H1 (cell line): ENCODE results near the gene BSCL2. TPM values are rescaled to one million over a fixed set of nuclear protein-coding genes. Genes with fewer than 3 reads are reported as not detected.

Experiments used
- CTCF ChIA-PET: fragments of 300-600 bp; sonication (Branson Sonifier 250); formaldehyde crosslinking; loops from one replicate; lab custom pipeline; 2021; ENCODE audit not compliant: partially characterized antibody; lab: Charles Lee
- POLR2A ChIA-PET: fragments of 300-600 bp; sonication (Branson Sonifier 250); formaldehyde crosslinking; loops from one replicate; lab custom pipeline; 2021; ENCODE audit warnings: inconsistent platforms; ENCODE audit not compliant: partially characterized antibody; lab: Charles Lee
- DNase-seq, 2 experiments: peaks; one replicate each; pipeline versions ENCODE4 v3.0.0 to v3.0.0-alpha.2; 2010 to 2022; ENCODE audit warnings: low spot score in 2 of 2, low read depth in 1 of 2, mixed read lengths in 1 of 2
- FAIRE-seq: peaks from 2 replicates; lab custom pipeline; 2011; peaks lifted over from hg19 to GRCh38; lab: Jason Lieb, UNC
- H2AFZ ChIP-seq: 2 replicates; pipeline ENCODE4 v1.8.1; 2012; ENCODE audit warnings: low read length, inconsistent platforms
- H2AK5ac ChIP-seq: 2 replicates; pipeline ENCODE4 v1.6.1; 2013; ENCODE audit warnings: low read depth, low read length
- H2BK120ac ChIP-seq: replicated peaks from 2 replicates; pipeline ENCODE3; 2013; ENCODE audit warnings: low read depth, low read length, inconsistent platforms
- H2BK12ac ChIP-seq: 2 replicates; pipeline ENCODE4 v1.6.1; 2013; ENCODE audit warnings: low read depth, low read length
- H2BK15ac ChIP-seq: 2 replicates; pipeline ENCODE4 v1.6.1; 2013; ENCODE audit warnings: low read length
- H2BK20ac ChIP-seq: 2 replicates; pipeline ENCODE4 v1.6.1; 2013; ENCODE audit warnings: low read length
- H2BK5ac ChIP-seq: 2 replicates; pipeline ENCODE4 v1.6.1; 2013; ENCODE audit warnings: low read depth, low read length
- H3K14ac ChIP-seq: 2 replicates; pipeline ENCODE4 v1.6.1; 2013; ENCODE audit warnings: inconsistent platforms; ENCODE audit not compliant: insufficient read length
- H3K18ac ChIP-seq: 2 replicates; pipeline ENCODE4 v1.6.1; 2013; ENCODE audit warnings: low read length; ENCODE audit errors: extremely low read depth
- H3K23ac ChIP-seq: 2 replicates; pipeline ENCODE4 v1.6.1; 2013; ENCODE audit warnings: inconsistent platforms; ENCODE audit not compliant: insufficient read length
- H3K23me2 ChIP-seq: 2 replicates; pipeline ENCODE4 v1.6.1; 2013; ENCODE audit warnings: low read depth, low read length
- H3K27ac ChIP-seq: 2 replicates; pipeline ENCODE4 v1.6.1; 2011; ENCODE audit warnings: low read depth, low read length, inconsistent platforms
- H3K27me3 ChIP-seq, 4 experiments: replicated peaks in 1 of 4; 1 replicate in 1 of 4; 2 replicates in 3 of 4; pipeline versions ENCODE4 v1.6.1 to v1.8.1; 2011 to 2013; ENCODE audit warnings: low read length in 3 of 4, mild to moderate bottlenecking in 3 of 4, inconsistent platforms in 2 of 4, mixed read lengths in 2 of 4, moderate library complexity in 1 of 4; ENCODE audit not compliant: control insufficient read depth in 3 of 4, insufficient read depth in 3 of 4; ENCODE audit errors: extremely low read depth in 1 of 4
- H3K36me3 ChIP-seq, 4 experiments: 2 replicates each; pipeline versions ENCODE4 v1.6.1 to v1.8.1; 2011 to 2013; ENCODE audit warnings: mild to moderate bottlenecking in 4 of 4, low read length in 3 of 4, moderate library complexity in 2 of 4, control low read depth in 1 of 4, inconsistent platforms in 1 of 4; ENCODE audit not compliant: insufficient read depth in 4 of 4, control insufficient read depth in 2 of 4
- H3K4ac ChIP-seq: replicated peaks from 2 replicates; pipeline ENCODE3; 2013; ENCODE audit warnings: low read length, low read depth, mixed read lengths, inconsistent platforms; ENCODE audit not compliant: insufficient read length
- H3K4me1 ChIP-seq, 4 experiments: replicated peaks in 1 of 4; 1 replicate in 1 of 4; 2 replicates in 3 of 4; pipeline versions ENCODE4 v1.6.1 to v1.8.1; 2011 to 2013; ENCODE audit warnings: low read length in 3 of 4, inconsistent platforms in 2 of 4, mixed read lengths in 1 of 4; ENCODE audit not compliant: insufficient read depth in 4 of 4, control insufficient read depth in 3 of 4
- H3K4me2 ChIP-seq, 2 experiments: 2 replicates each; pipeline versions ENCODE4 v1.6.1 to v1.8.1; 2011 to 2013; ENCODE audit warnings: low read depth in 2 of 2, low read length in 2 of 2, control low read depth in 1 of 2, inconsistent platforms in 1 of 2, mild to moderate bottlenecking in 1 of 2; ENCODE audit not compliant: insufficient read depth in 1 of 2
- H3K4me3 ChIP-seq, 4 experiments: fragments of 200-600, 300-600 bp in 1 of 4; sonication (generic), shearing (Covaris generic), sonication (Bioruptor Twin) in 1 of 4; 2 replicates each; pipeline versions ENCODE4 v1.5.1 to v1.8.1; 2011 to 2016; ENCODE audit warnings: low read length in 4 of 4, low read depth in 3 of 4, control low read depth in 2 of 4, inconsistent platforms in 2 of 4, mild to moderate bottlenecking in 2 of 4, mixed read lengths in 1 of 4, moderate library complexity in 1 of 4; ENCODE audit not compliant: insufficient read depth in 2 of 4; ENCODE audit errors: extremely low read depth in 1 of 4
- H3K56ac ChIP-seq: replicated peaks from 2 replicates; pipeline ENCODE3; 2013; ENCODE audit warnings: low read depth, mild to moderate bottlenecking, mixed read lengths, low read length, inconsistent platforms; ENCODE audit not compliant: insufficient read length
- H3K79me1 ChIP-seq: 2 replicates; pipeline ENCODE4 v1.6.1; 2013; ENCODE audit warnings: low read depth, low read length, control low read depth
- H3K79me2 ChIP-seq, 2 experiments: 2 replicates each; pipeline versions ENCODE4 v1.6.1 to v1.8.1; 2012 to 2013; ENCODE audit warnings: low read length in 2 of 2, mild to moderate bottlenecking in 2 of 2, inconsistent platforms in 1 of 2; ENCODE audit not compliant: insufficient read depth in 2 of 2, control insufficient read depth in 1 of 2
- H3K9ac ChIP-seq, 4 experiments: replicated peaks in 1 of 4; 1 replicate in 1 of 4; 2 replicates in 3 of 4; pipeline versions ENCODE4 v1.6.1 to v1.8.1; 2011 to 2013; ENCODE audit warnings: low read depth in 3 of 4, low read length in 3 of 4, control low read depth in 2 of 4, mild to moderate bottlenecking in 2 of 4, moderate library complexity in 2 of 4, inconsistent platforms in 1 of 4; ENCODE audit errors: extremely low read depth in 1 of 4
- H3K9me3 ChIP-seq, 2 experiments: 2 replicates each; pipeline versions ENCODE4 v1.6.1 to v1.8.1; 2012 to 2013; ENCODE audit warnings: mild to moderate bottlenecking in 2 of 2, moderate library complexity in 2 of 2, control low read depth in 1 of 2, inconsistent platforms in 1 of 2, low read depth in 1 of 2, low read length in 1 of 2, mixed read lengths in 1 of 2; ENCODE audit not compliant: insufficient read depth in 2 of 2
- H4K20me1 ChIP-seq, 2 experiments: replicated peaks in 1 of 2; 2 replicates each; pipeline versions ENCODE3 to v1.8.1; 2011 to 2013; ENCODE audit warnings: inconsistent platforms in 2 of 2, low read length in 2 of 2, mild to moderate bottlenecking in 1 of 2; ENCODE audit not compliant: insufficient read depth in 2 of 2, control insufficient read depth in 1 of 2
- H4K5ac ChIP-seq: 2 replicates; pipeline ENCODE4 v1.6.1; 2013; ENCODE audit warnings: low read length, low read depth, mixed read lengths, inconsistent platforms; ENCODE audit not compliant: insufficient read length
- H4K8ac ChIP-seq: 2 replicates; pipeline ENCODE4 v1.8.0; 2013; ENCODE audit warnings: mild to moderate bottlenecking, moderate library complexity, low read length, inconsistent platforms; ENCODE audit not compliant: insufficient read depth; ENCODE audit errors: extremely low read depth
- H4K91ac ChIP-seq: replicated peaks from 2 replicates; pipeline ENCODE3; 2013; ENCODE audit warnings: low read length, mixed read lengths, inconsistent platforms; ENCODE audit not compliant: insufficient read length
- CHD2 ChIP-seq: IDR thresholded peaks from 2 replicates; pipeline ENCODE4 v1.6.1; 2012; ENCODE audit warnings: low read length, improper control_type of control experiment
- HDAC2 ChIP-seq, 2 experiments: fragments of 300-600 bp in 1 of 2; sonication (generic) in 1 of 2; IDR thresholded peaks; 2 replicates each; pipeline ENCODE4 v1.6.1; 2011 to 2012; ENCODE audit warnings: low read depth in 2 of 2, low read length in 2 of 2, mild to moderate bottlenecking in 2 of 2, moderate library complexity in 2 of 2, borderline replicate concordance in 1 of 2, inconsistent platforms in 1 of 2
- KDM5A ChIP-seq: fragments of 200-600 bp; IDR thresholded peaks from 2 replicates; pipeline ENCODE4 v1.7.1; 2012; ENCODE audit warnings: mild to moderate bottlenecking, low read length, inconsistent platforms, mixed read lengths
- MAFK ChIP-seq: IDR thresholded peaks from 2 replicates; pipeline ENCODE4 v1.6.1; 2012; ENCODE audit warnings: low read depth, mild to moderate bottlenecking, improper control_type of control experiment, low read length
- NRF1 ChIP-seq: IDR thresholded peaks from 2 replicates; pipeline ENCODE4 v1.6.1; 2011; ENCODE audit warnings: mild to moderate bottlenecking, low read depth, low read length, improper control_type of control experiment
- TAF1 ChIP-seq: IDR thresholded peaks from 2 replicates; pipeline ENCODE4 v1.6.1; 2011; ENCODE audit warnings: mild to moderate bottlenecking, low read depth, low read length
- TEAD4 ChIP-seq: IDR thresholded peaks from 2 replicates; pipeline ENCODE4 v1.6.1; 2012; ENCODE audit warnings: low read depth, low read length, inconsistent platforms, mixed read lengths
- WGBS, 2 experiments: shearing (Covaris generic) in 1 of 2; methylation state at CpG; one replicate each; pipeline versions ENCODE4 v1.1.6 to v1.1.7; 2013 to 2015; ENCODE audit warnings: low lambda C conversion rate in 2 of 2, mixed read lengths in 2 of 2, inconsistent platforms in 1 of 2, low coverage in 1 of 2, missing lambda C conversion rate in 1 of 2; ENCODE audit not compliant: insufficient replicate concordance in 2 of 2, insufficient coverage in 1 of 2, insufficient read length in 1 of 2; ENCODE audit errors: extremely low coverage in 1 of 2, missing lambda C conversion rate in 1 of 2; 5-methylcytosine and 5-hydroxymethylcytosine counted together
- polyA plus RNA-seq, 7 experiments: library from polyadenylated mRNA; depleted of rRNA in 3 of 7; stranded (reverse) in 5 of 7; unstranded in 2 of 7; fragments of >200 nt in 5 of 7; fragments of 200-250 nt in 2 of 7; gene quantifications; 1 replicate in 5 of 7; 2 replicates in 1 of 7; 4 replicates in 1 of 7; pipeline versions ENCODE4 v1.2.1 to v1.2.3, GENCODE V29; 2011 to 2013; ENCODE audit warnings: missing spikeins in 2 of 7, mixed read lengths in 2 of 7
- total RNA-seq: library from RNA; stranded (reverse); fragmentation: NEBNext Ultra II Directional; extraction: Animal tissue kit (Norgen Biotek cat#: 25700); gene quantifications from 2 replicates; pipeline ENCODE4 v1.2.1, GENCODE V29; 2021
- TF ChIP-seq, protein P1 (sequence below): IDR thresholded peaks from 2 replicates; pipeline ENCODE4 v1.6.1; 2012; ENCODE audit warnings: low read length, inconsistent platforms

The BSCL2 gene
- total and polyA plus RNA-seq, 2 of the 8 experiments (the other 6 are each of a cell fraction or from before 2014, with no cell fraction given): 59.5 to 264 TPM

DNA sequence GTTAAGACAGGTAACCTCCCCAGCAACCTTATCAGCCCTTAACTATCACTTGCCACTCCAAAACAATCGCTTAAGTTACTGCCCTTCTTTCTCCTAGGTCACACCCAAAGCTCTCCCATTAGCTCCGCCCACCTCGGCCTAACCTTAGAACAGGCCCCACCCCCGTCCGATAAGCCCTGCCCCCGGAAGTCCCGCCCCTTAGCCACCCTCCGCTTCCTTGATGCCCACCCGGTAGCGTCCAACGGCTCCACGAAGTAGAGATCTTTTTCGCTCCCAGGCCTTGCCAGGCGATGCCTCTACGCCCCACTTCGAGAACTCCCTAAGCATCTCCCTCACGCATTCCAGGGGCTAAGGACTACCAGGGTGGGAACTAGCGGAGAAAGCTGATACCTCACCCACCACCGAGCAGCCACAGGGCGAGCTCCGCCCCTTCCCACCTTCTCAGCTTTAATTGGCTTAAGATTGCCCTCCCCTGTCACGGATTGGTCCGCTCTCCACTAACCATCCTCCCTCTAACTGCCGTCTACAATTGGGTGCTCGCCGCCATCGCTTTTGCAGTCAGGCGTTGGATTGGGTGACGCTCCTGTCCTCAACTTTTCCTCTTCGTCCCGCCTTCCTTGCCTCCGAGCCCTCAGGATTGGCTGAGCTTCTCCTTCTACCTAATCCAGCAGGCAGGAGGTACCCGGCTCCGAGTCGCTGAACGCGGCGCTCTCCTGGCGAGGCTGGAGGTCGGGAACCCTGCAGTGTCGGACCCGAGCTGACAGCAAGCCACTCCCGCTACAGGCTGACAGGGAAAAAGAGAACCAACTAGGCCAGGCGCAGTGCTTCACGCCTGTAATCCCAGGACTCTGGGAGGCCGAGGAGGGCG is 46.7 kb upstream of the BSCL2 start, which contains the start of gene ZBTB3:
Gene ZBTB3 (minus strand): TSS at position 425 of the 868 bp plus-strand sequence. CDS start 496 bp downstream, outside the sequence.
- peak within 1 kb of the TSS; percentile 96 for H2BK5ac ChIP-seq
- peak within 1 kb of the TSS; percentile 99 for H2AFZ ChIP-seq
- peak; percentile 90 for FAIRE-seq
- H3K4me2 ChIP-seq: peak within 1 kb of the TSS; percentile 63 to 82
- H4K91ac ChIP-seq: peak within 1 kb of the TSS; percentile 57
- H2BK12ac ChIP-seq: peak within 1 kb of the TSS; percentile 82; the same call in 1 of the 2 replicates
- H4K5ac ChIP-seq: peak within 1 kb of the TSS; percentile 98
- H3K27me3 ChIP-seq: no peaks in the 10 kb centered on the region
- H4K8ac ChIP-seq: peak within 1 kb of the TSS; percentile 98; the same call in 1 of the 2 replicates
- 3% methylated on average over 42 of the region's 47 CpGs; no CpG with 5 or more reads in 1 of the 2 experiments for WGBS, 2 experiments
- no peak within 1 kb of the TSS for H3K23ac ChIP-seq
- H3K18ac ChIP-seq: peak within 1 kb of the TSS; percentile 99
- H3K4me3 ChIP-seq: peak within 1 kb of the TSS; percentile 74 to 89 (median 82)
- no peak within 1 kb of the TSS for H2BK15ac ChIP-seq
- ChIA-PET POLR2A (interaction anchor here (0.7 to 16.9 kb wide), 32 partner anchors 8 to 180 kb away, joined by 3 to 192 read pairs (median 6); partner anchors contain the start of genes BSCL2, C11orf98, CSKMT and EEF1G), CTCF (interaction anchor here (0.6 to 5.4 kb wide), 14 partner anchors 8 to 160 kb away, joined by 3 to 48 read pairs (median 4); partner anchors contain the start of genes HNRNPUL2, POLR2G, TAF6L and TMEM179B)
- H3K14ac ChIP-seq: no peak within 1 kb of the TSS
- peak; percentile 97 to 99 for DNase-seq
- H3K9me3 ChIP-seq: no peaks in the 10 kb centered on the region
- H3K4me1 ChIP-seq: peaks cover 4 to 9% (median 6%) of the 10 kb centered on the region in 4 experiments
- peaks cover 16% of the 10 kb centered on the region for H3K79me1 ChIP-seq
- H2AK5ac ChIP-seq: no peak within 1 kb of the TSS
- H3K9ac ChIP-seq: peak within 1 kb of the TSS; percentile 60 to 95 (median 86)
- H3K36me3 ChIP-seq: peaks cover 14 to 33% (median 17%) of the 10 kb centered on the region in 4 experiments
- H2BK20ac ChIP-seq: no peak within 1 kb of the TSS
- no peak within 1 kb of the TSS for H2BK120ac ChIP-seq
- H4K20me1 ChIP-seq: peaks cover 14 to 19% of the 10 kb centered on the region in 2 experiments
- H3K79me2 ChIP-seq: peaks cover 10 to 55% of the 10 kb centered on the region in 2 experiments
- H3K27ac ChIP-seq: peak within 1 kb of the TSS; percentile 86
- no peaks in the 10 kb centered on the region; the same call in 1 of the 2 replicates for H3K23me2 ChIP-seq
- peak within 1 kb of the TSS; percentile 39 for H3K56ac ChIP-seq
- no peak within 1 kb of the TSS for H3K4ac ChIP-seq
- TF ChIP-seq TAF1 (peak; percentile 31; the same call in 1 of the 2 replicates), MAFK (no peak), KDM5A (peak; percentile 41; the same call in 1 of the 2 replicates), TEAD4 (no peak), CHD2 (peak; percentile 92), NRF1 (no peak), HDAC2 (IDR thresholded peaks at IDR 0.05; ENCODE audit: borderline replicate concordance in 1 of 2, low read depth in 2 of 2, low read length in 2 of 2) (no peak)
- TF ChIP-seq, protein P1, sequence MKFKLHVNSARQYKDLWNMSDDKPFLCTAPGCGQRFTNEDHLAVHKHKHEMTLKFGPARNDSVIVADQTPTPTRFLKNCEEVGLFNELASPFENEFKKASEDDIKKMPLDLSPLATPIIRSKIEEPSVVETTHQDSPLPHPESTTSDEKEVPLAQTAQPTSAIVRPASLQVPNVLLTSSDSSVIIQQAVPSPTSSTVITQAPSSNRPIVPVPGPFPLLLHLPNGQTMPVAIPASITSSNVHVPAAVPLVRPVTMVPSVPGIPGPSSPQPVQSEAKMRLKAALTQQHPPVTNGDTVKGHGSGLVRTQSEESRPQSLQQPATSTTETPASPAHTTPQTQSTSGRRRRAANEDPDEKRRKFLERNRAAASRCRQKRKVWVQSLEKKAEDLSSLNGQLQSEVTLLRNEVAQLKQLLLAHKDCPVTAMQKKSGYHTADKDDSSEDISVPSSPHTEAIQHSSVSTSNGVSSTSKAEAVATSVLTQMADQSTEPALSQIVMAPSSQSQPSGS: no peak
